Cortex of kidney (tissue), 1 donor: ENCODE results near the gene RYR3.

Experiments
- DNase-seq: peaks from one replicate; lab custom pipeline; 2025; lab: John Stamatoyannopoulos, UW

The RYR3 gene

GRCh38 chr15:33882921-33883320 is 572.2 kb downstream of the RYR3 start:
- no peak for DNase-seq

- DNase-seq = no peak
Measured at GRCh38 chr15:33888176-33888575, 577.4 kb downstream of the RYR3 start.

- DNase-seq = no peak
Measured at GRCh38 chr15:33894193-33894592, 583.4 kb downstream of the RYR3 start.

- no peak for DNase-seq
Measured at GRCh38 chr15:33902043-33902442, 591.3 kb downstream of the RYR3 start.

DNA sequence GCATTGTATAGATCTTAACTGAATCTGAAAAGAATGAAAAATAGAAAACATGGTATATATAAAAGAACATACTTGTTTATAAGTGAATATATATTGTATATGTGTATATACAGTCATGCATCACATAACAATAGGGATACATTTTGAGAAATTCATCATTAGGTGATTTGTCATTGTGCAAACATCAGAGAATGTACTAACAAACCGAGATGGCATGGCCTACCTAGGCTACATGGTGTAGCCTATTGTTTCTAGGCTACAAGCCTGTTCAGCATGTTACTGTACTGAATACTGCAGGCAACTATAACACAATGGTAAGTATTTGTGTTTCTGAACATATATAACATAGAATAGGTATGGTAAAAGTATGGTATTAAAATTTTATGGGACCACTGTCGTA is 592.9 kb downstream of the RYR3 start:
- DNase-seq = no peak

- no peak for DNase-seq
Measured at GRCh38 chr15:33907326-33907725, 596.6 kb downstream of the RYR3 start.

DNA sequence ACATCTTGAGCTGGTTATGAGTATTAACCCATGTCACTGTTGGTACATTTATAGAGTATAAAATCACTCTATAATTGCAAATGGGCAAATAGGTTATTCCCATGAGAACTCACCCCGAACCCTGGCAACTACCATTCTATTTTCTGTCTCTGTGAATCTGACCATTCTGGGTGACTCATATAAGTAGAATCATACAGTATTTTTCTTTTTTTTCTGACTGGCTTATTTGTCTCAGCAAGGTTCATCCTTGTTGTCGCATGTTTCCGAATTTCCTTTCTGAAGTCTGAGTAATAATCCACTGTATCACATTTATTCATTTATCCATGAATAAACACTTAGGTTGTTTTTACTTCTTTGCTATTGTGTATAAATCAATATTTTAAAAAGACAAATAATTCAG is 597.6 kb downstream of the RYR3 start:
- no peak for DNase-seq

DNA sequence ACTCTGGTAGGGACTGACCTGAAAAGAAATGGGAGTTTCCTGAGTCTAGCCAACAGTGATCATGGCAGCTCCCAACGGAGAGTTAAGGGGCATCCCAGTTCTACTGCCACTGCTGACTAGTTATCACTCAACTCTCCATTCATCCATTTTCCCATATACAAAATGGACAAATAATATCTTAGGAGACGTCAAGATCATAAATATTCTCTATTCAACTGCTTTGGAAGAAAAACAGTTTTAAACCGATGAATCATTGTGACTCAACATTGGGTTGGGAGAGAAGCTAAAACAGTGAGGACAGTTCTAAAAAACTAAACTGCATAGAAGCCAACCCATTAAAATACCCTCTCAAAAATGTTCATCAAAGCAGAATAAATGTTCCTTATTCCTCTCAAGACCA is 600.0 kb downstream of the RYR3 start:
- no peak for DNase-seq

- DNase-seq = no peak
Measured at GRCh38 chr15:33912326-33912725, 601.6 kb downstream of the RYR3 start.

- DNase-seq = no peak
Measured at GRCh38 chr15:33913459-33913858, 602.7 kb downstream of the RYR3 start.
